Subcutaneous adipose tissue (tissue), 4 donors: ENCODE results near the gene TEX261. TPM values are rescaled to one million over a fixed set of nuclear protein-coding genes. Genes with fewer than 3 reads are reported as not detected.

ENCODE experiments used
- CTCF ChIP-seq: fragments of 450-650 bp; IDR thresholded peaks from one replicate; pipeline ENCODE4 v1.5.1; 2016; ENCODE audit warnings: low read depth, mild to moderate bottlenecking, control low read depth, antibody characterized with exemption, moderate library complexity
- total RNA-seq, 4 donors: library from RNA; depleted of rRNA; stranded (reverse); fragments of >200 nt; gene quantifications; one replicate each; pipeline ENCODE4 v1.1.0, GENCODE V29; 2016

The TEX261 gene
- total RNA-seq, 4 donors from 2014 or later: 29.5 to 49.9 (median 33.4) TPM

- no peak for TF ChIP-seq CTCF
Observed at GRCh38 chr2:70990216-70990615, 4.5 kb downstream of the TEX261 start.

- TF ChIP-seq CTCF: no peak
Observed at GRCh38 chr2:70988726-70989648, 5.7 kb downstream of the TEX261 start.

GRCh38 chr2:70988151-70988550 is 6.5 kb downstream of the TEX261 start:
- TF ChIP-seq CTCF: no peak

GRCh38 chr2:70987386-70987785 is 7.3 kb downstream of the TEX261 start:
- TF ChIP-seq CTCF: no peak

GRCh38 chr2:70986499-70987189 is 8.0 kb downstream of the TEX261 start:
- no peak for TF ChIP-seq CTCF

GRCh38 chr2:70985956-70986355 is 8.7 kb downstream of the TEX261 start:
- TF ChIP-seq CTCF: no peak

GRCh38 chr2:70985283-70985688 is 9.4 kb downstream of the TEX261 start:
- no peak for TF ChIP-seq CTCF
